ENCODE results near the gene SSPN. TPM values are rescaled to one million over a fixed set of nuclear protein-coding genes. Genes with fewer than 3 reads are reported as not detected.

SSPN gene
- total RNA-seq, 1 donor from 2014 or later, result 0.91 TPM

DNA sequence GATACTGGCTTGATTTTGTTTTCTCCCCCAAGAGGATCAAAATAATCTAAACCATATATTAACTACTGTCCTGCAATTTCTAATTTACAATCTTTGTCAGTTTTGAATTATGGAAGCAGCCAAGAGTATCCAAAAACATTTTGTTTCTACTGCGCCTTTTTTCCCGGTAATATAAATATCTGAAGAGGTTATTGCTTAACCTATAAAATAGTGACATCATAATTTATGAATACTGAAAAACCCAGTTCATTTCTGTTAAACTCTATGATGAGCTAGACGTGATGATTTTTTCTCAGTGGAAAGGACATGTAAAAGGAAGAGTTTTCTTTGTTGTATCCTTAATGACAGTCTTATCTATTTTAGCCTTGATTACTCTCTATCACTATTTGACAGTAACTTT, 3.2 kb upstream of the SSPN start:
- no peak overlapping the region for H3K4me3 Mint-ChIP-seq (ENCODE audit: unreplicated experiment)
- peaks cover 5% of the 10 kb centered on the region for H3K4me1 Mint-ChIP-seq (ENCODE audit: low read depth, unreplicated experiment)
- no peak overlapping the region for H3K27ac Mint-ChIP-seq (ENCODE audit: unreplicated experiment)
- H3K9me3 Mint-ChIP-seq (ENCODE audit: unreplicated experiment), result peaks cover 1% of the 10 kb centered on the region
- H3K36me3 Mint-ChIP-seq (ENCODE audit: unreplicated experiment), result no peaks in the 10 kb centered on the region
- H3K27me3 Mint-ChIP-seq (ENCODE audit: unreplicated experiment), result peaks cover 2% of the 10 kb centered on the region
- DNase-seq, result no peak
- TF ChIP-seq, protein P1, sequence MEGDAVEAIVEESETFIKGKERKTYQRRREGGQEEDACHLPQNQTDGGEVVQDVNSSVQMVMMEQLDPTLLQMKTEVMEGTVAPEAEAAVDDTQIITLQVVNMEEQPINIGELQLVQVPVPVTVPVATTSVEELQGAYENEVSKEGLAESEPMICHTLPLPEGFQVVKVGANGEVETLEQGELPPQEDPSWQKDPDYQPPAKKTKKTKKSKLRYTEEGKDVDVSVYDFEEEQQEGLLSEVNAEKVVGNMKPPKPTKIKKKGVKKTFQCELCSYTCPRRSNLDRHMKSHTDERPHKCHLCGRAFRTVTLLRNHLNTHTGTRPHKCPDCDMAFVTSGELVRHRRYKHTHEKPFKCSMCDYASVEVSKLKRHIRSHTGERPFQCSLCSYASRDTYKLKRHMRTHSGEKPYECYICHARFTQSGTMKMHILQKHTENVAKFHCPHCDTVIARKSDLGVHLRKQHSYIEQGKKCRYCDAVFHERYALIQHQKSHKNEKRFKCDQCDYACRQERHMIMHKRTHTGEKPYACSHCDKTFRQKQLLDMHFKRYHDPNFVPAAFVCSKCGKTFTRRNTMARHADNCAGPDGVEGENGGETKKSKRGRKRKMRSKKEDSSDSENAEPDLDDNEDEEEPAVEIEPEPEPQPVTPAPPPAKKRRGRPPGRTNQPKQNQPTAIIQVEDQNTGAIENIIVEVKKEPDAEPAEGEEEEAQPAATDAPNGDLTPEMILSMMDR (IDR thresholded peaks at IDR 0.05; ENCODE audit: partially characterized antibody, unreplicated experiment), result no peak

DNA sequence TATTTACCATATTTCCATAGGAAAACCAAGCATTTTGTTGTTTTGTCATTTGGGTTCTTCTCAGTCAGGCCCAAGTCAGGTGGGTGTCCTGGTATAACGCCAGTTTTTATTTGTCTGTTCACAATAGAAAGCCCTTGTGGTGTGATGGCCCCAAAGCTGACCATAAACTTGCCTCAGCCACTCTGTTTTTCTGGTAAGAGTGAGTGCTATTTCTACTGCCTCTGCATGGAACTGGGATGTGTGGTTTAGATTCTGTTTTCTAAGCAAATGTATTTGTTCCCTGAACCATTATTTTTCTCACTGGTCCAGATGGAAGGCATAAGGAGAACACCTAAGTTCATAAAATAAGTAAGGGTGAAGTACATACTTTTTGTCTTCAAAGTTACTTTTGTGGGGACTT, 1.8 kb upstream of the SSPN start:
- Mint-ChIP-seq H3K4me3 (ENCODE audit: unreplicated experiment) (no peak overlapping the region), H3K27ac (ENCODE audit: unreplicated experiment) (no peak overlapping the region), H3K4me1 (ENCODE audit: low read depth, unreplicated experiment) (peaks cover 11% of the 10 kb centered on the region), H3K27me3 (ENCODE audit: unreplicated experiment) (peaks cover 2% of the 10 kb centered on the region), H3K36me3 (ENCODE audit: unreplicated experiment) (no peaks in the 10 kb centered on the region), H3K9me3 (ENCODE audit: unreplicated experiment) (peaks cover 1% of the 10 kb centered on the region)
- DNase-seq, result no peak
- TF ChIP-seq, protein P1 (IDR thresholded peaks at IDR 0.05; ENCODE audit: partially characterized antibody, unreplicated experiment), result no peak

DNA sequence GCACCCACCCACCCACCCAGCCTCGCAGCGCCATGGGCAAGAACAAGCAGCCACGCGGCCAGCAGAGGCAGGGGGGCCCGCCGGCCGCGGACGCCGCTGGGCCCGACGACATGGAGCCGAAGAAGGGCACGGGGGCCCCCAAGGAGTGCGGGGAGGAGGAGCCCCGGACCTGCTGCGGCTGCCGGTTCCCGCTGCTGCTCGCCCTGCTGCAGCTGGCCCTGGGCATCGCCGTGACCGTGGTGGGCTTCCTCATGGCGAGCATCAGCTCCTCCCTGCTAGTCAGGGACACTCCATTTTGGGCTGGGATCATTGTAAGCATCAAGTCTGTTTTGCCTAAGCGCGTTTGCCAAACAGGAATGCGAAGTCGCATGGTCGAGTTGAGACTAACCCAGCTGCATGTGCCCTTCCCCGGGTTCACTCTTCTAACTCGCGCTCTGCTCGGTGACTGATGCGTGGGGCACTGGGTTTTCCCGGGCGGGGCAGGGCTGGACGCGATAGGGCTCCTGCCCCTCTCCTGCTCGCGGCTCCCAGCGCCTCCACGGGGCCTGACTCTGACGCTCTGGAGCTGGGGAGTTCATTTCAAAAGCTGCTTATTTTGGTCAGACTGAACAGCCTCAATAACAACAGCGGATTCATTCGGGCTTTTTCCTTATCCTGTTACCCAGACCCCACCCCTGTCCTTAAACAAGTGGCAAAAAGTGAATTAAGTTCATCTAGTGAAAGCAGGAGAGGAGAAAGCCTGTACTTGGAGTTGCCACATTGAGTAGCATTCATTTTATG, 458 bp downstream of the SSPN start:
- Mint-ChIP-seq H3K27ac (ENCODE audit: unreplicated experiment) (peak overlapping the region; percentile 62), H3K4me3 (ENCODE audit: unreplicated experiment) (peak overlapping the region; percentile 91), H3K27me3 (ENCODE audit: unreplicated experiment) (peaks cover 2% of the 10 kb centered on the region), H3K4me1 (ENCODE audit: low read depth, unreplicated experiment) (peaks cover 15% of the 10 kb centered on the region), H3K9me3 (ENCODE audit: unreplicated experiment) (peaks cover 3% of the 10 kb centered on the region), H3K36me3 (ENCODE audit: unreplicated experiment) (no peaks in the 10 kb centered on the region)
- DNase-seq, result peak; percentile 52
- TF ChIP-seq, protein P1 (IDR thresholded peaks at IDR 0.05; ENCODE audit: partially characterized antibody, unreplicated experiment), result no peak

DNA sequence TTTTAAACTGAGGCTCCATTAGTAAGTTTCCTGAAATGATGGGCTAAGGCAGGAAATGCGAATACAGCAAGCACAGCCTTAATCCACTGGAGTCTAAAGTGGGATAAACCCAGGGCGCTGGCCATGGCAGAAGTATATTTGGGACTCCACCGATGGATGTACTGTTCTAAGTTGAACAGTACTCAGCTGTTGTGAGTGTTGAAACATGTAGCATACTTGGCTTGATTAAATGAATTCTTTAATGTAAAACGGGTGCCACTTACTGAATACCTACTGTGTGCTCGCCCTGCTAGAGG, 996 bp downstream of the SSPN start:
- Mint-ChIP-seq H3K4me1 (ENCODE audit: low read depth, unreplicated experiment) (peaks cover 15% of the 10 kb centered on the region), H3K27ac (ENCODE audit: unreplicated experiment) (no peak overlapping the region), H3K9me3 (ENCODE audit: unreplicated experiment) (peaks cover 3% of the 10 kb centered on the region), H3K27me3 (ENCODE audit: unreplicated experiment) (peaks cover 2% of the 10 kb centered on the region), H3K4me3 (ENCODE audit: unreplicated experiment) (peak overlapping the region; percentile 91), H3K36me3 (ENCODE audit: unreplicated experiment) (no peaks in the 10 kb centered on the region)
- no peak for DNase-seq
- TF ChIP-seq, protein P1 (IDR thresholded peaks at IDR 0.05; ENCODE audit: partially characterized antibody, unreplicated experiment), result no peak

DNA sequence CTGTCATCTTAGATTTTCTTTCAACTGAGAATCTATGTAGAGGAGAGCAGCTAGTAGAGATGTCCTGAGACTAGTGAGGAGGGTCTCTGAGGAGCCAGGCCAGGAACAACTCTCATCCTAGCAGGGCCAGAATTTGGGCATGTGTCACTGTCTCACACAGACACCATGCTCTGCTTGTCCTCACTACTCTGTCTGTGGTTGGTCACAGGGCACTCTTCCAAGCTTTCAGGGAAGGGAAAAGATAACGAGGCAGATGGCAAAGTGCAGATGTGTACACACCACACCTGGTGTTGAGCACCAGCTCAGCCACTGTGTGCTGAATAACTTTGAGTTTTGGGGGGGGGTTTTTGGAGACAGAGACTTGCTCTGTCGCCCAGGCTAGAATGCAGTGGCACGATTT, 2.5 kb downstream of the SSPN start:
- Mint-ChIP-seq H3K27ac (ENCODE audit: unreplicated experiment) (peak overlapping the region; percentile 76), H3K9me3 (ENCODE audit: unreplicated experiment) (peaks cover 3% of the 10 kb centered on the region), H3K36me3 (ENCODE audit: unreplicated experiment) (no peaks in the 10 kb centered on the region), H3K27me3 (ENCODE audit: unreplicated experiment) (peaks cover 2% of the 10 kb centered on the region), H3K4me1 (ENCODE audit: low read depth, unreplicated experiment) (peaks cover 15% of the 10 kb centered on the region), H3K4me3 (ENCODE audit: unreplicated experiment) (peak overlapping the region; percentile 6)
- DNase-seq, result no peak
- TF ChIP-seq, protein P1 (IDR thresholded peaks at IDR 0.05; ENCODE audit: partially characterized antibody, unreplicated experiment), result no peak

All from glutamatergic neuron (in vitro differentiated cells).